HEK293T (cell line): ENCODE data around the gene SORCS3.

Experiments
- CTCF ChIA-PET: fragments of 350-600 bp; formaldehyde crosslinking; extraction: SDS; loops from one replicate; lab custom pipeline; 2021; ENCODE audit warnings: antibody characterized with exemption, inconsistent platforms; lab: Yijun Ruan, JAX
- POLR2A ChIA-PET: fragments of 350-600 bp; formaldehyde crosslinking; extraction: SDS; loops from one replicate; lab custom pipeline; 2020; ENCODE audit warnings: antibody characterized with exemption, inconsistent platforms; lab: Yijun Ruan, JAX
- DNase-seq: peaks from one replicate; pipeline ENCODE4 v3.0.0; 2012; ENCODE audit warnings: mixed read lengths; ENCODE audit errors: extremely low spot score
- ARNT ChIP-seq: fragments of 450-650 bp; IDR thresholded peaks from 2 replicates; pipeline ENCODE4 v1.6.1; 2017; ENCODE audit warnings: mild to moderate bottlenecking
- BHLHE40 ChIP-seq: fragments of 450-650 bp; IDR thresholded peaks from 2 replicates; pipeline ENCODE4 v1.6.1; 2016; ENCODE audit warnings: mild to moderate bottlenecking, moderate library complexity, borderline replicate concordance
- CTBP1 ChIP-seq: fragments of 450-650 bp; IDR thresholded peaks from 2 replicates; pipeline ENCODE4 v1.6.1; 2016; ENCODE audit warnings: borderline replicate concordance
- ELF4 ChIP-seq: fragments of 450-650 bp; IDR thresholded peaks from 2 replicates; pipeline ENCODE4 v1.6.1; 2017; ENCODE audit warnings: antibody characterized with exemption
- FOXA1 ChIP-seq: fragments of 450-650 bp; IDR thresholded peaks from 2 replicates; pipeline ENCODE4 v1.6.1; 2016; ENCODE audit warnings: mild to moderate bottlenecking
- FOXK2 ChIP-seq: fragments of 450-650 bp; IDR thresholded peaks from 2 replicates; pipeline ENCODE4 v1.6.1; 2016; ENCODE audit warnings: mild to moderate bottlenecking
- FOXM1 ChIP-seq: fragments of 450-650 bp; IDR thresholded peaks from 2 replicates; pipeline ENCODE4 v1.6.1; 2017; ENCODE audit warnings: mild to moderate bottlenecking, borderline replicate concordance
- HDGF ChIP-seq: fragments of 450-650 bp; IDR thresholded peaks from 2 replicates; pipeline ENCODE4 v1.6.1; 2017; ENCODE audit warnings: antibody characterized with exemption, borderline replicate concordance
- L3MBTL2 ChIP-seq: fragments of 450-650 bp; conservative IDR thresholded peaks from 2 replicates; pipeline ENCODE4 v1.6.1; 2016; ENCODE audit warnings: mild to moderate bottlenecking
- LEF1 ChIP-seq: fragments of 450-650 bp; IDR thresholded peaks from 2 replicates; pipeline ENCODE4 v1.6.1; 2017; ENCODE audit warnings: mild to moderate bottlenecking, borderline replicate concordance
- NFRKB ChIP-seq: fragments of 450-650 bp; IDR thresholded peaks from 2 replicates; pipeline ENCODE4 v1.6.1; 2016; ENCODE audit warnings: mild to moderate bottlenecking, moderate library complexity
- PKNOX1 ChIP-seq: fragments of 450-650 bp; IDR thresholded peaks from 2 replicates; pipeline ENCODE4 v1.6.1; 2016
- SP1 ChIP-seq: fragments of 450-650 bp; IDR thresholded peaks from 2 replicates; pipeline ENCODE4 v1.6.1; 2017
- SUZ12 ChIP-seq: fragments of 450-650 bp; IDR thresholded peaks from 2 replicates; pipeline ENCODE4 v1.6.1; 2016; ENCODE audit warnings: mild to moderate bottlenecking
- TARDBP ChIP-seq: fragments of 450-650 bp; IDR thresholded peaks from 2 replicates; pipeline ENCODE4 v1.6.1; 2016
- ZNF384 ChIP-seq: fragments of 450-650 bp; IDR thresholded peaks from 2 replicates; pipeline ENCODE4 v1.6.1; 2016

Gene SORCS3

GRCh38 chr10:104641187-104641936, at the start of gene SORCS3:
Gene SORCS3 (plus strand): TSS chr10:104641290.
- DNase-seq: no peak
- TF ChIP-seq LEF1 (no peak), ELF4 (no peak), HDGF (no peak), ARNT (no peak), BHLHE40 (no peak), ZNF384 (no peak), SP1 (no peak), SUZ12 (no peak), FOXM1 (no peak), FOXA1 (no peak), CTBP1 (no peak), NFRKB (no peak), L3MBTL2 (no peak), TARDBP (no peak), FOXK2 (no peak), PKNOX1 (no peak)
- CTCF ChIA-PET: no interaction called here
- POLR2A ChIA-PET: no interaction called here

GRCh38 chr10:104591441-104591840, 49.6 kb upstream of the SORCS3 start:
- TF ChIP-seq FOXA1: no peak
- no peak for TF ChIP-seq PKNOX1
- TF ChIP-seq ELF4: no peak
- TF ChIP-seq ARNT: no peak
- no peak for TF ChIP-seq SP1
- no peak for TF ChIP-seq TARDBP
- TF ChIP-seq L3MBTL2: no peak
- no peak for TF ChIP-seq LEF1
- ChIA-PET POLR2A (no interaction called here), CTCF (no interaction called here)
- no peak for DNase-seq

DNA sequence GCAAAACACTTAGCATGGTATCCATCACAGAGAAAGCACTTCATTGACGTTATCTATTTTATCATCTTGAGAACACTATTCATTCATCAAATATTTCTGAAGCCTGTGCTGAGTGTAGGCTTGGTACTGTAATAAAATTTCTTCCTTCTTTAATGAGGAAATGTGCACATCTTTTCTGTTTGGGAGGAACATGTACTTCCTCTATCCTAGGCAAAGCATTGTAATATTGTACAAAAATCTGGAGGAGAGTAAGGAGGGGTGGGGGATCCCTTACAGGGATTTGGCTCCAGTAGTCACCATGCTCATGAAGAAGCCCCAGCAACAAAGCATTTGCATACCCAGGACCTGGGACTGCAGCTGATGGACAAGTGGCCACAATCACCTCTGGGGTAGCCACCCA, 39.9 kb upstream of the SORCS3 start:
- POLR2A ChIA-PET: no interaction called here
- no peak for DNase-seq
- CTCF ChIA-PET: no interaction called here
- TF ChIP-seq ELF4 (no peak), FOXA1 (no peak), LEF1 (no peak), FOXM1 (no peak), L3MBTL2 (no peak), TARDBP (no peak), ZNF384 (no peak), ARNT (no peak), CTBP1 (no peak), HDGF (no peak), FOXK2 (no peak), NFRKB (no peak), SUZ12 (no peak), BHLHE40 (no peak), PKNOX1 (no peak), SP1 (no peak)

DNA sequence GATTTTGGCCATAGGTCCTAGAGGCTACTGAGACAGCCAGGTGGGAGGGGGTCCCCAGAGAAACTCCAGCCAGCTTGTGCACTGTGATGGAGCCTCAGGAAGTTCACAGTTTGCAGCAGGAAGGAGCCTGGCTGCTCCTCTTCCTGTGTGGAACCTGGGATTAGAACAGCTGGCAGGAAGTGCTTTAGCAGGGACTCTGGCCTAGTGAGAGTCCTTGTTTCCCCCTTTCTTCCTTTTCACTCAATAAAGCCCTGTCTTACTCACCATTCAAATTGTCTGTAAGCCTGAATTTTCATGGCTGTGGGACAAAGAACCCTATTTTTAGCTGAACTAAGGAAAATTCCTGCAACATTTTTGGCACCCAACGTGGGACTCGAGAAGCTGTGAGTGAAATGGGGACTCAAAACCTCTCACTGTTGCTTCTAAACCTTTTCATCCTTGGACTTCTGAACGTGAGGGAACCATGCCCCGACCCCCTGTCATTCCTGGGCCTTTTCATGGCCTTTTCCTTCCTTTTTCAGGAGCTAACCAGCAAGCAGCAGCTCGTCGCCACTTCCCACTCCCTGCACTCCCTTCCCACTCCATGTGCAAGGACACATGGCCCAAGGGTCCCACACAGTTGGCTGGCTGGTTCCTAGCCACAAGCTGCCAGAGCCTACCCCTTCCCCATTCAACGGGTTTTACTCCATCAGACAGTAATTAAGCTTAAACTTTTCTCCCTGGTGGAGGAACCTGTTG, 32.8 kb upstream of the SORCS3 start:
- CTCF ChIA-PET: no interaction called here
- POLR2A ChIA-PET: no interaction called here
- DNase-seq: no peak
- TF ChIP-seq ELF4 (no peak), NFRKB (no peak), FOXA1 (no peak)

- POLR2A ChIA-PET: no interaction called here
- CTCF ChIA-PET: no interaction called here
These were observed 28.4 kb upstream of the SORCS3 start for GRCh38 chr10:104612571-104613205.

GRCh38 chr10:104613406-104613805, 27.7 kb upstream of the SORCS3 start:
- ChIA-PET CTCF (interaction anchor here (0.6 to 2.0 kb wide), 4 partner anchors 65 to 825 kb away, joined by 3 to 5 read pairs (median 3); no protein-coding TSS in a partner anchor), POLR2A (no interaction called here)
- DNase-seq: no peak
- TF ChIP-seq HDGF (no peak), FOXA1 (no peak), NFRKB (no peak), L3MBTL2 (no peak), FOXK2 (no peak), ELF4 (no peak), BHLHE40 (no peak), ZNF384 (no peak), SUZ12 (no peak)

More at GRCh38 chr10:104612571-104613205, 28.4 kb upstream of the SORCS3 start:
- no peak for DNase-seq
- TF ChIP-seq FOXK2: no peak
- TF ChIP-seq HDGF: no peak
